PFSK-1 (cell line): ENCODE measurements around the gene AP1G2.

Experiments
- POLR2AphosphoS5 ChIP-seq: IDR thresholded peaks from 2 replicates; pipeline ENCODE4 v1.6.1; 2012; ENCODE audit warnings: low read depth, mild to moderate bottlenecking, control low read depth, low read length, moderate library complexity
- TAF1 ChIP-seq: IDR thresholded peaks from 2 replicates; pipeline ENCODE4 v1.6.1; 2012; ENCODE audit warnings: low read length, control low read depth, borderline replicate concordance; ENCODE audit not compliant: insufficient read depth

GRCh38 chr14:23602181-23603095 lies 34.8 kb upstream of the AP1G2 start:
- TF ChIP-seq POLR2AphosphoS5 (no peak), TAF1 (no peak)
